ENCODE data around the gene CAMK2A. TPM values are rescaled to one million over a fixed set of nuclear protein-coding genes. Genes with fewer than 3 reads are reported as not detected.
A peak's percentile ranks its signal among the peaks of the same experiment; 100 is the strongest.

Gene CAMK2A
- total RNA-seq, 1 donor from 2014 or later, result 1.2 TPM

- Histone ChIP-seq H3K36me3 (ENCODE audit: insufficient read depth, low read length) (no peaks in the 10 kb centered on the region), H4K20me1 (ENCODE audit: insufficient read depth, low read length) (no peaks in the 10 kb centered on the region), H2AFZ (ENCODE audit: low read depth, low read length) (no peak overlapping the region), H3K4me2 (ENCODE audit: low read length) (no peak overlapping the region), H3K79me2 (ENCODE audit: insufficient read depth, low read length) (no peaks in the 10 kb centered on the region), H3K9me3 (ENCODE audit: insufficient read depth, low read depth, low read length) (no peaks in the 10 kb centered on the region), H3K9ac (ENCODE audit: low read length) (no peak overlapping the region), H3K27me3 (ENCODE audit: insufficient read depth, low read length) (no peaks in the 10 kb centered on the region), H3K4me3 (ENCODE audit: insufficient read depth, low read depth, low read length) (no peak overlapping the region), H3K27ac (ENCODE audit: low read depth, low read length) (no peak overlapping the region), H3K4me1 (ENCODE audit: insufficient read depth, low read length) (peaks cover 33% of the 10 kb centered on the region)
- Mint-ChIP-seq H3K27ac (ENCODE audit: unreplicated experiment) (no peak overlapping the region), H3K4me3 (ENCODE audit: unreplicated experiment) (no peak overlapping the region), H3K9me3 (ENCODE audit: unreplicated experiment) (peaks cover 1% of the 10 kb centered on the region), H3K4me1 (ENCODE audit: low read depth, unreplicated experiment) (peaks cover 15% of the 10 kb centered on the region), H3K27me3 (ENCODE audit: low read depth, unreplicated experiment) (peaks cover 20% of the 10 kb centered on the region), H3K36me3 (ENCODE audit: low read depth, unreplicated experiment) (no peaks in the 10 kb centered on the region)
- FAIRE-seq (no peak), DNase-seq (ENCODE audit: low read depth) (no peak)
- TF ChIP-seq EZH2 (IDR thresholded peaks at IDR 0.05; ENCODE audit: insufficient read depth, low read length), result no peak
- TF ChIP-seq, protein P1, sequence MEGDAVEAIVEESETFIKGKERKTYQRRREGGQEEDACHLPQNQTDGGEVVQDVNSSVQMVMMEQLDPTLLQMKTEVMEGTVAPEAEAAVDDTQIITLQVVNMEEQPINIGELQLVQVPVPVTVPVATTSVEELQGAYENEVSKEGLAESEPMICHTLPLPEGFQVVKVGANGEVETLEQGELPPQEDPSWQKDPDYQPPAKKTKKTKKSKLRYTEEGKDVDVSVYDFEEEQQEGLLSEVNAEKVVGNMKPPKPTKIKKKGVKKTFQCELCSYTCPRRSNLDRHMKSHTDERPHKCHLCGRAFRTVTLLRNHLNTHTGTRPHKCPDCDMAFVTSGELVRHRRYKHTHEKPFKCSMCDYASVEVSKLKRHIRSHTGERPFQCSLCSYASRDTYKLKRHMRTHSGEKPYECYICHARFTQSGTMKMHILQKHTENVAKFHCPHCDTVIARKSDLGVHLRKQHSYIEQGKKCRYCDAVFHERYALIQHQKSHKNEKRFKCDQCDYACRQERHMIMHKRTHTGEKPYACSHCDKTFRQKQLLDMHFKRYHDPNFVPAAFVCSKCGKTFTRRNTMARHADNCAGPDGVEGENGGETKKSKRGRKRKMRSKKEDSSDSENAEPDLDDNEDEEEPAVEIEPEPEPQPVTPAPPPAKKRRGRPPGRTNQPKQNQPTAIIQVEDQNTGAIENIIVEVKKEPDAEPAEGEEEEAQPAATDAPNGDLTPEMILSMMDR (IDR thresholded peaks at IDR 0.05; ENCODE audit: insufficient read depth, low read depth, low read length), result no peak
Measured at GRCh38 chr5:150211156-150212030, 78.2 kb downstream of the CAMK2A start.

DNA sequence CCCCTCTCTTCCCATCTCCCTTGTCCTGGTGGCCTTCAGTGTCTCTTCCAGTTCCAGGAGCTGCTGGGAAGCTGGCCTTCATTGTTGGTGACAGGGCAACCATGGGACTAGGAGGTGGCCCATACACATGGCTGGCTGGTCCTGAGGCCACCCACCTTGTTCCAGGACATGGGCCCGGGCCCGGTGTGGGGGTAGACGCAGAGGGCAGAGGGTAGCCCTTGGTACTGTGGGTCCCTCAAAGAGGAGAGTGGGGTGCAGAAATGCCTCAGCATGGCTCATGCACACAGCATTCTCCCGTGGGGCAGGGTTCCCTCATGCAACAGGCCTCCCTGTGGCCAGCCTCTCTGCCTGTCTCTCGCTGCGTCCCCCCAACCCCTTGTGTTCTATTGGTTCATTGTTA is 78.9 kb downstream of the CAMK2A start:
- TF ChIP-seq, protein P1 (IDR thresholded peaks at IDR 0.05; ENCODE audit: insufficient read depth, low read depth, low read length), result no peak
- Histone ChIP-seq H3K9me3 (ENCODE audit: insufficient read depth, low read depth, low read length) (no peaks in the 10 kb centered on the region), H4K20me1 (ENCODE audit: insufficient read depth, low read length) (no peaks in the 10 kb centered on the region), H3K9ac (ENCODE audit: low read length) (no peak overlapping the region), H3K4me1 (ENCODE audit: insufficient read depth, low read length) (peaks cover 33% of the 10 kb centered on the region), H3K36me3 (ENCODE audit: insufficient read depth, low read length) (no peaks in the 10 kb centered on the region), H2AFZ (ENCODE audit: low read depth, low read length) (no peak overlapping the region), H3K27ac (ENCODE audit: low read depth, low read length) (no peak overlapping the region), H3K4me3 (ENCODE audit: insufficient read depth, low read depth, low read length) (no peak overlapping the region), H3K4me2 (ENCODE audit: low read length) (no peak overlapping the region), H3K27me3 (ENCODE audit: insufficient read depth, low read length) (no peaks in the 10 kb centered on the region), H3K79me2 (ENCODE audit: insufficient read depth, low read length) (no peaks in the 10 kb centered on the region)
- FAIRE-seq (no peak), DNase-seq (ENCODE audit: low read depth) (no peak)
- H3K4me1 Mint-ChIP-seq (ENCODE audit: low read depth, unreplicated experiment), result peaks cover 15% of the 10 kb centered on the region
- peaks cover 1% of the 10 kb centered on the region for H3K9me3 Mint-ChIP-seq (ENCODE audit: unreplicated experiment)
- no peak overlapping the region for H3K4me3 Mint-ChIP-seq (ENCODE audit: unreplicated experiment)
- no peaks in the 10 kb centered on the region for H3K36me3 Mint-ChIP-seq (ENCODE audit: low read depth, unreplicated experiment)
- H3K27ac Mint-ChIP-seq (ENCODE audit: unreplicated experiment), result no peak overlapping the region
- H3K27me3 Mint-ChIP-seq (ENCODE audit: low read depth, unreplicated experiment), result peaks cover 20% of the 10 kb centered on the region

- peak overlapping the region; percentile 66 for H3K9ac ChIP-seq (ENCODE audit: low read length)
- Mint-ChIP-seq H3K27me3 (ENCODE audit: low read depth, unreplicated experiment) (peaks cover 23% of the 10 kb centered on the region), H3K4me3 (ENCODE audit: unreplicated experiment) (no peak overlapping the region), H3K4me1 (ENCODE audit: low read depth, unreplicated experiment) (peaks cover 17% of the 10 kb centered on the region), H3K27ac (ENCODE audit: unreplicated experiment) (no peak overlapping the region), H3K36me3 (ENCODE audit: low read depth, unreplicated experiment) (no peaks in the 10 kb centered on the region), H3K9me3 (ENCODE audit: unreplicated experiment) (peaks cover 1% of the 10 kb centered on the region)
- FAIRE-seq (no peak), DNase-seq (ENCODE audit: low read depth) (peak; percentile 85)
- TF ChIP-seq EZH2 (IDR thresholded peaks at IDR 0.05; ENCODE audit: insufficient read depth, low read length), result no peak
- TF ChIP-seq, protein P1 (IDR thresholded peaks at IDR 0.05; ENCODE audit: insufficient read depth, low read depth, low read length), result no peak
- peak overlapping the region; percentile 50 for H2AFZ ChIP-seq (ENCODE audit: low read depth, low read length)
- peak overlapping the region; percentile 74 for H3K27ac ChIP-seq (ENCODE audit: low read depth, low read length)
- no peaks in the 10 kb centered on the region for H3K36me3 ChIP-seq (ENCODE audit: insufficient read depth, low read length)
- no peaks in the 10 kb centered on the region for H3K9me3 ChIP-seq (ENCODE audit: insufficient read depth, low read depth, low read length)
- no peaks in the 10 kb centered on the region for H4K20me1 ChIP-seq (ENCODE audit: insufficient read depth, low read length)
- H3K27me3 ChIP-seq (ENCODE audit: insufficient read depth, low read length), result no peaks in the 10 kb centered on the region
- H3K79me2 ChIP-seq (ENCODE audit: insufficient read depth, low read length), result no peaks in the 10 kb centered on the region
- no peak overlapping the region for H3K4me3 ChIP-seq (ENCODE audit: insufficient read depth, low read depth, low read length)
- H3K4me1 ChIP-seq (ENCODE audit: insufficient read depth, low read length), result peaks cover 28% of the 10 kb centered on the region
- H3K4me2 ChIP-seq (ENCODE audit: low read length), result peak overlapping the region; percentile 70
Measured at GRCh38 chr5:150209099-150209635, 80.4 kb downstream of the CAMK2A start.
